Astrocyte (in vitro differentiated cells and primary cell): ENCODE data around the gene PJVK. TPM values are rescaled to one million over a fixed set of nuclear protein-coding genes. Genes with fewer than 3 reads are reported as not detected.
"Not testable (repeated sequence)": the region's sequence is repeated elsewhere in the genome, so short reads cannot be mapped to it uniquely, and the experiment has no call there.

Experiments used
- DNase-seq: peaks from one replicate; pipeline ENCODE4 v3.0.0-alpha.2; 2010; ENCODE audit warnings: low read depth
- FAIRE-seq: peaks from 2 replicates; lab custom pipeline; 2011; peaks lifted over from hg19 to GRCh38; lab: Jason Lieb, UNC
- H2AFZ ChIP-seq: 2 replicates; pipeline ENCODE4 v1.6.0; 2012; ENCODE audit warnings: low read depth, low read length, inconsistent platforms
- H3K27ac ChIP-seq: 2 replicates; pipeline ENCODE4 v1.5.1; 2011; ENCODE audit warnings: low read depth, low read length, inconsistent platforms
- H3K27me3 ChIP-seq: 2 replicates; pipeline ENCODE4 v1.6.0; 2011; ENCODE audit warnings: low read length, inconsistent platforms; ENCODE audit not compliant: insufficient read depth
- H3K36me3 ChIP-seq: 2 replicates; pipeline ENCODE4 v1.5.1; 2011; ENCODE audit warnings: low read length, inconsistent platforms; ENCODE audit not compliant: insufficient read depth
- H3K4me1 ChIP-seq: 2 replicates; pipeline ENCODE4 v1.5.1; 2011; ENCODE audit warnings: low read length, inconsistent platforms; ENCODE audit not compliant: insufficient read depth
- H3K4me2 ChIP-seq: 2 replicates; pipeline ENCODE4 v1.6.0; 2012; ENCODE audit warnings: low read length, inconsistent platforms
- H3K4me3 ChIP-seq: 2 replicates; pipeline ENCODE4 v1.5.1; 2011; ENCODE audit warnings: low read depth, mild to moderate bottlenecking, low read length, inconsistent platforms; ENCODE audit not compliant: insufficient read depth
- H3K79me2 ChIP-seq: 2 replicates; pipeline ENCODE4 v1.6.0; 2012; ENCODE audit warnings: mild to moderate bottlenecking, low read length, inconsistent platforms; ENCODE audit not compliant: insufficient read depth
- H3K9ac ChIP-seq: 2 replicates; pipeline ENCODE4 v1.6.0; 2012; ENCODE audit warnings: mild to moderate bottlenecking, low read length, inconsistent platforms
- H3K9me3 ChIP-seq: 2 replicates; pipeline ENCODE4 v1.5.1; 2012; ENCODE audit warnings: low read depth, mild to moderate bottlenecking, low read length, inconsistent platforms; ENCODE audit not compliant: insufficient read depth
- H4K20me1 ChIP-seq: 2 replicates; pipeline ENCODE4 v1.6.0; 2012; ENCODE audit warnings: low read length, inconsistent platforms; ENCODE audit not compliant: insufficient read depth
- H3K27ac Mint-ChIP-seq: one replicate; pipeline ENCODE4 v1.8.0; 2021; ENCODE audit warnings: mild to moderate bottlenecking, mixed read lengths; ENCODE audit not compliant: unreplicated experiment
- H3K27me3 Mint-ChIP-seq: one replicate; pipeline ENCODE4 v1.8.0; 2021; ENCODE audit warnings: low read depth, mixed read lengths; ENCODE audit not compliant: unreplicated experiment
- H3K36me3 Mint-ChIP-seq: one replicate; pipeline ENCODE4 v1.8.0; 2021; ENCODE audit warnings: low read depth, mixed read lengths; ENCODE audit not compliant: unreplicated experiment
- H3K4me1 Mint-ChIP-seq: one replicate; pipeline ENCODE4 v1.8.0; 2021; ENCODE audit warnings: low read depth, mixed read lengths; ENCODE audit not compliant: unreplicated experiment
- H3K4me3 Mint-ChIP-seq: one replicate; pipeline ENCODE4 v1.8.0; 2021; ENCODE audit warnings: mild to moderate bottlenecking, moderate library complexity, mixed read lengths; ENCODE audit not compliant: unreplicated experiment
- H3K9me3 Mint-ChIP-seq: one replicate; pipeline ENCODE4 v1.8.0; 2021; ENCODE audit warnings: mild to moderate bottlenecking, mixed read lengths; ENCODE audit not compliant: unreplicated experiment
- CTCF ChIP-seq: IDR thresholded peaks from 2 replicates; pipeline ENCODE4 v1.5.1; 2011; ENCODE audit warnings: low read depth, mild to moderate bottlenecking, inconsistent platforms, low read length, moderate library complexity; ENCODE audit not compliant: insufficient read depth
- EZH2 ChIP-seq: IDR thresholded peaks from 2 replicates; pipeline ENCODE4 v1.6.1; 2012; ENCODE audit warnings: mild to moderate bottlenecking, low read length, inconsistent platforms; ENCODE audit not compliant: insufficient read depth
- total RNA-seq: library from RNA; stranded (reverse); gene quantifications from 2 replicates; pipeline ENCODE4 v1.2.1, GENCODE V29; 2021

The PJVK gene
- total RNA-seq, 1 donor from 2014 or later: 2.4 TPM

GRCh38 chr2:178412047-178412446 is 39.1 kb upstream of the PJVK start:
- no peak for DNase-seq
- no peaks in the 10 kb centered on the region for H3K36me3 ChIP-seq
- peaks cover 13% of the 10 kb centered on the region for H3K79me2 ChIP-seq
- H3K9me3 ChIP-seq: no peaks in the 10 kb centered on the region
- Mint-ChIP-seq H3K36me3 (no peaks in the 10 kb centered on the region), H3K27ac (no peak overlapping the region), H3K27me3 (no peaks in the 10 kb centered on the region), H3K4me3 (no peak overlapping the region), H3K9me3 (no peaks in the 10 kb centered on the region), H3K4me1 (peaks cover 7% of the 10 kb centered on the region)
- TF ChIP-seq CTCF (no peak), EZH2 (no peak)
- no peak for FAIRE-seq
- H3K4me1 ChIP-seq: peaks cover 6% of the 10 kb centered on the region
- no peak overlapping the region for H3K9ac ChIP-seq
- H2AFZ ChIP-seq: no peak overlapping the region
- no peak overlapping the region for H3K27ac ChIP-seq
- no peaks in the 10 kb centered on the region for H4K20me1 ChIP-seq
- no peak overlapping the region for H3K4me2 ChIP-seq
- H3K4me3 ChIP-seq: no peak overlapping the region
- H3K27me3 ChIP-seq: no peaks in the 10 kb centered on the region

DNA sequence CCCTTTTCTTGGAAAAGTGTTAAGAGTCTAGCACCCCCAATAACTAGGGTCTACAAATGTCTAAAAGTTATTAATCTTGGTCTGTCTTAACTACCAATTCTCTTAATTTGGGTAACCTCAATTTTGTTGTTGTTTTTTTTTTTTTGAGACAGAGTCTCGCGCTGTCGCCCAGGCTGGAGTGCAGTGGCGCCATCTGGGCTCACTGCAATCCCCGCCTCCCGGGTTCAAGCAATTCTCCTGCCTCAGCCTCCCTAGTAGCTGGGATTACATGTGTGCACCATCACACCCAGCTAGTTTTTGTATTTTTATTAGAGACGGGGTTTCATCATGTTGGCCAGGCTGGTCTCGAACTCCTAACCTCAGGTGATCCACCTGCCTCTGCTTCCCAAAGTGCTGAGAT is 38.7 kb upstream of the PJVK start:
- not testable (repeated sequence) for H3K4me2 ChIP-seq, H3K27ac Mint-ChIP-seq, FAIRE-seq, H3K27ac ChIP-seq, H3K4me1 Mint-ChIP-seq, H3K36me3 ChIP-seq, H3K36me3 Mint-ChIP-seq, H3K27me3 Mint-ChIP-seq, H3K4me3 ChIP-seq, H3K27me3 ChIP-seq, H3K4me1 ChIP-seq, H3K9ac ChIP-seq, H3K9me3 ChIP-seq, H4K20me1 ChIP-seq, DNase-seq, H2AFZ ChIP-seq, H3K9me3 Mint-ChIP-seq
- peak overlapping the region; percentile 87 for H3K4me3 Mint-ChIP-seq
- peaks cover 13% of the 10 kb centered on the region for H3K79me2 ChIP-seq

DNA sequence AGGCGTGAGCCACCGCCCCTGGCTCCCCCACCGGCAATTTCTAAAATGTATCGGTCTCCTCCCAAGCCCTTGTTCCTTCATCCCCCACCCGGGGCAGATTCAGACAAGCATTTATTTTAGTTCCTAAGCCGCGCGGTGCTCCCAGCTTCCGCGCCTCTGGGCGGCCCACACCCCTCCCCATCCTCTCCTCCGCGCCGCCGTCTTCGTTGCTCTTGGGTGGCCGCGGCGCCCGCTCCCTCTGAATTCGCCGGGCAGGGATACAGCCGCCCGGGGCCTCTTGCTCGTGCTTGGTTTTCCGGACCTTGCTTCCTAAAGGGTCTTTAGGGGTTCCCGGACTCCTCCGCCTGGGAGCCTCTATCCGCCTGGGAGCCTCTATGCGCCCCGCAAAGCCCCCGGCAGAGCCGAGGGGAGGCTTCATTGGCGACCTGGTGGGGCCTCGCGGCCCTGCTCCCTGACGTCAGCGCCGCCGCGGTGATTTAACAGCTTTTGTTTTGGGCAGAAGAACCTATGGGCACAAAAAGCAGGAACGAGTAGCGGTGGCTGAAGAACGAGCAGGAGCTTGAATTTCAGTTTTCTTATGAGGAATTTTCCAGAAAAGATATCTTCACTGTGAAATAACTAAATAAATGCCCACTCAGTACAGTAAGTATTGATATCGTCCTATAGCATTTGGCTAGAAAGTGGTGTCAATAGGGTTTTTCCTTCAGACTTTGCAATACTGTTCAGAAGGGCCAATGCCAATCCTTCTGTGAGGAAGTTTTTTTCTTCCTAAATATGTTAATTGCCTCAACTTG is 37.5 kb upstream of the PJVK start:
- peak overlapping the region; percentile 84 for H2AFZ ChIP-seq
- H3K36me3 ChIP-seq: no peaks in the 10 kb centered on the region
- peak overlapping the region; percentile 82 for H3K4me3 ChIP-seq
- peaks cover 6% of the 10 kb centered on the region for H3K4me1 ChIP-seq
- DNase-seq (peak; percentile 68), FAIRE-seq (no peak)
- H3K4me1 Mint-ChIP-seq: peaks cover 10% of the 10 kb centered on the region
- no peaks in the 10 kb centered on the region for H4K20me1 ChIP-seq
- TF ChIP-seq EZH2: no peak
- TF ChIP-seq CTCF: no peak
- no peaks in the 10 kb centered on the region for H3K9me3 Mint-ChIP-seq
- H3K4me2 ChIP-seq: peak overlapping the region; percentile 86
- H3K79me2 ChIP-seq: peaks cover 16% of the 10 kb centered on the region
- H3K9ac ChIP-seq: peak overlapping the region; percentile 96
- peak overlapping the region; percentile 98 for H3K27ac ChIP-seq
- H3K27me3 ChIP-seq: no peaks in the 10 kb centered on the region
- H3K36me3 Mint-ChIP-seq: no peaks in the 10 kb centered on the region
- no peaks in the 10 kb centered on the region for H3K9me3 ChIP-seq
- no peaks in the 10 kb centered on the region for H3K27me3 Mint-ChIP-seq
- H3K4me3 Mint-ChIP-seq: peak overlapping the region; percentile 87
- peak overlapping the region; percentile 98 for H3K27ac Mint-ChIP-seq
